SJCRH30 (cell line): ENCODE data around the gene ENKUR. TPM values are rescaled to one million over a fixed set of nuclear protein-coding genes. Genes with fewer than 3 reads are reported as not detected.

Experiments
- DNase-seq, 2 experiments: peaks; one replicate each; pipeline ENCODE4 v3.0.0-alpha.2; 2015 to 2020
- H3K27ac ChIP-seq: fragments of 250-450 bp; sonication (Bioruptor Pico); 2 replicates; pipeline ENCODE4 v1.5.1; 2020; ENCODE audit warnings: mild to moderate bottlenecking, moderate library complexity
- H3K27me3 ChIP-seq: fragments of 250-450 bp; sonication (Bioruptor Pico); 2 replicates; pipeline ENCODE4 v1.5.1; 2020; ENCODE audit warnings: mild to moderate bottlenecking, moderate library complexity
- H3K36me3 ChIP-seq: fragments of 250-450 bp; sonication (Bioruptor Pico); 2 replicates; pipeline ENCODE4 v1.5.1; 2020; ENCODE audit warnings: mild to moderate bottlenecking, moderate library complexity
- H3K4me1 ChIP-seq: fragments of 250-450 bp; sonication (Bioruptor Pico); 2 replicates; pipeline ENCODE4 v1.5.1; 2020; ENCODE audit warnings: mild to moderate bottlenecking, moderate library complexity
- H3K4me3 ChIP-seq: fragments of 250-450 bp; sonication (Bioruptor Pico); 2 replicates; pipeline ENCODE4 v1.5.1; 2020; ENCODE audit warnings: mild to moderate bottlenecking, moderate library complexity
- H3K9me3 ChIP-seq: fragments of 250-450 bp; sonication (Bioruptor Pico); replicated peaks from 2 replicates; pipeline ENCODE4 v1.5.1; 2020; ENCODE audit warnings: mild to moderate bottlenecking, moderate library complexity
- total RNA-seq: library from RNA; depleted of rRNA; stranded (reverse); fragments of >200 nt; shearing (Covaris generic); gene quantifications from 2 replicates; pipeline ENCODE4 v1.2.3, GENCODE V29; 2014

Gene ENKUR
- total RNA-seq, 1 experiment from 2014 or later = not detected

GRCh38 chr10:24952707-24953645, 63.0 kb downstream of the ENKUR start:
- Histone ChIP-seq H3K4me3 (no peak overlapping the region), H3K4me1 (no peaks in the 10 kb centered on the region), H3K9me3 (no peaks in the 10 kb centered on the region), H3K27me3 (no peaks in the 10 kb centered on the region), H3K27ac (no peak overlapping the region), H3K36me3 (no peaks in the 10 kb centered on the region)
- no peak for DNase-seq

DNA sequence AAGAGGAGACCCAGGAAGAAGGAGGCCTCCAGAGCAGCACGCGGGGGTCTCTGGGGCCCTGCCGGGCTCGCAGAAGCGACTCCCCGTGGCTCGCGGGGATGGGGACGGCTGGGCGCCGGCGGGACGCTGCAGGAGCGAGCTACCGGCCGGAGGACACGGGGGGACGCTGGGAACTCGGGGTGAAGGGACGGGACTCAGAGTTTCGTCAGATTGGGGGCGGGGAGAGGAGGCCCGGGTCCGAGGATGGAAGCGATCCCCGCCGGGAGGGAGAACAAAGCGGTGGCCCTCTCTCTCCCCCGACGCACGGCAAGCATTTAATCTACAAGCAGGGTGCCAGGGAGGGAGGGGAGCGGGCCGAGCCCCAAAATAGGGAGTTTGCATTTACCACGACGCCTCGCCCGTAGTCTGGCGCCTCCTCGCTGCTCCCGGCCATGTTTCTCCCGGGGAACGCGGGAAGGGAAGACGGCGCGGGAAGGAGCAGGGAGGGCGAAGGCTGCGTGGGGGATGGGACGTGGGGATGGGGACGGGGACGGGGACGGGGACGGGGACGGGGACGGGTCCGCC, 63.7 kb downstream of the ENKUR start, which contains the start of gene PRTFDC1:
Gene PRTFDC1, minus strand, starts transcription at position 464 of the 564 bp plus-strand sequence. Its CDS starts 31 bp downstream, at position 433.
- Histone ChIP-seq H3K9me3 (no peaks in the 10 kb centered on the region), H3K27me3 (no peaks in the 10 kb centered on the region), H3K27ac (no peak within 1 kb of the TSS), H3K4me1 (no peaks in the 10 kb centered on the region), H3K4me3 (no peak within 1 kb of the TSS), H3K36me3 (no peaks in the 10 kb centered on the region)
- DNase-seq = no peak

- H3K36me3 ChIP-seq = no peaks in the 10 kb centered on the region
Measured at GRCh38 chr10:24951201-24952142, 64.5 kb downstream of the ENKUR start.

DNA sequence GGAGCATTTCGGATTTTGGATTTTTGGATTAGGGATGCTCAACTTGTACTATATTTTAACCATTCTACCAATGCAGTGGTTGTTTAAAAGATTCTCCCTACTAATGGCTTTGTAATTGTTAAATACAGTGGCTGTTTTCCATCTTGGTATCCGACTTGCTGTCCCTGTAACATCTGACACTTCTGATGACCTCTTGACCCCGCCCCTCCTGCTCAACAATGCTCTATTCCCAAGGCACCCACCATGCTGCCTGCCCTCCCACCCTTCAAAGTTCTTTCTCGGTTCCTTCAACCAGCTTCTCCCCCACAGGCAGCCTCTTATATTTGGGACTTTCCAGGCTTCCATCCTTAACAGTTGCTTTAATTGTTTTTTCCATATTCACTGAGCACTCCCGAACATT, 65.5 kb downstream of the ENKUR start:
- no peaks in the 10 kb centered on the region for H3K9me3 ChIP-seq
- H3K27me3 ChIP-seq = no peaks in the 10 kb centered on the region
- no peak for DNase-seq
- no peaks in the 10 kb centered on the region for H3K4me1 ChIP-seq
- no peak overlapping the region for H3K27ac ChIP-seq
- H3K36me3 ChIP-seq = no peaks in the 10 kb centered on the region
- no peak overlapping the region for H3K4me3 ChIP-seq

More at GRCh38 chr10:24951201-24952142, 64.5 kb downstream of the ENKUR start:
- H3K27me3 ChIP-seq = no peaks in the 10 kb centered on the region
- no peak overlapping the region for H3K4me3 ChIP-seq
- H3K9me3 ChIP-seq = no peaks in the 10 kb centered on the region
- no peak for DNase-seq
- no peak overlapping the region for H3K27ac ChIP-seq
- H3K4me1 ChIP-seq = no peaks in the 10 kb centered on the region

DNA sequence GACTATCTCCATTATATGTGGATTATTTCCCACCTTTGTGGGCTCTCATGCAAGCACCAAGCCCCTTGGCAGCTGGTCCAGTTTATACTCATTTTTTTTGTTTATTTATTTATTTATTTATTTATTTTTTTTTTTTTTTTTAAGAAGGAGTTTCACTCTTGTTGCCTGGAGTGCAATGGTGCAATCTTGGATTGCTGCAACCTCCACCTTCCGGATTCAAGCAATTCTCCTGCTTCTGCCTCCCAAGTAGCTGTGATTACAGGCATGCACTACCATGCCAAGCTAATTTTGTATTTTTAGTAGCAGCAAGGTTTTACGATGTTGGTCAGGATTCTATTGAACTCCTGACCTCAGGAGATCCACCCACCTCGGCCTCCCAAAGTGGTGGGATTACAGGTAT, 66.3 kb downstream of the ENKUR start:
- Histone ChIP-seq H3K36me3 (no peaks in the 10 kb centered on the region), H3K27ac (no peak overlapping the region), H3K9me3 (no peaks in the 10 kb centered on the region), H3K4me1 (no peaks in the 10 kb centered on the region; the same call in 1 of the 2 replicates), H3K4me3 (no peak overlapping the region), H3K27me3 (no peaks in the 10 kb centered on the region)
- DNase-seq = no peak

- Histone ChIP-seq H3K4me3 (no peak overlapping the region), H3K36me3 (no peaks in the 10 kb centered on the region), H3K27me3 (no peaks in the 10 kb centered on the region), H3K9me3 (no peaks in the 10 kb centered on the region), H3K4me1 (peaks cover 3% of the 10 kb centered on the region; the same call in 1 of the 2 replicates), H3K27ac (no peak overlapping the region)
- no peak for DNase-seq
Measured at GRCh38 chr10:24947304-24948097, 68.5 kb downstream of the ENKUR start.

DNA sequence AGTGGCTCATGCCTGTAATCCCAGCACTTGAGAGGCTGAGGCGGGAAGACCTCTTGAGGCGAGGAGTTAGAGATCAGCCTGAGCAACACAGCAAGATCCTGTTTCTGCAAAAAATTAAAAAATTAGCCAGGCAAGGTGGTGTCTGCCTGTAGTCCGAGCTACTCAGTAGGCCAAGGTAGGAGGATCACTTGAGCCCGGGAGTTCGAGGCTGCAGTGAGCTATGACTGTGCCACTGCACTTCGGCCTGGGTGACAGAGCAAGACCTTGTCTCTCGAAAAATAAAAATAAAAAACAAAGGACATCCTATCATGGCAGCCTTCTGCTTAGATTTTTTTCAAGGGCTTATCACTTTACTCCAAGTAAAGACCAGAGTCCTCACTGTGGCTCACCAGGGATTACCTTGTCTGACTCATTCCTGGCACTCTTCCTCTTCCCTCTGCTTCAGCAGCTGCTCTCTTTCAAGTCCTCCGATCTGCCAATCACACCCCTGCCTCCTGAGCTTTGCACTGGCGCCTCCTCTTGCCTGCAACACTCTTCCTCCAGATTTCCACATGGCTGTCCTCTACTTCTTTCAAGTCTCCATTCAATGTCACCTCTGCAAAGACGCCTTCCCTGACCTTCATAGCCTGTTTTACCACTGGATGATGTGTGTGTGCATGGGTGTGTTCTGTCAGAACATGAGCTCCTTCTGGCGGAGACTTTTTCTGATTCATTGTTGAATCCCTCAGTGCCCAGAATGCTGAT, 71.3 kb downstream of the ENKUR start:
- DNase-seq = peak; percentile 48 to 58
- H3K4me3 ChIP-seq = no peak overlapping the region
- H3K27ac ChIP-seq = no peak overlapping the region
- H3K36me3 ChIP-seq = no peaks in the 10 kb centered on the region
- no peaks in the 10 kb centered on the region for H3K9me3 ChIP-seq
- no peaks in the 10 kb centered on the region for H3K27me3 ChIP-seq
- H3K4me1 ChIP-seq = peaks cover 3% of the 10 kb centered on the region; the same call in 1 of the 2 replicates

DNA sequence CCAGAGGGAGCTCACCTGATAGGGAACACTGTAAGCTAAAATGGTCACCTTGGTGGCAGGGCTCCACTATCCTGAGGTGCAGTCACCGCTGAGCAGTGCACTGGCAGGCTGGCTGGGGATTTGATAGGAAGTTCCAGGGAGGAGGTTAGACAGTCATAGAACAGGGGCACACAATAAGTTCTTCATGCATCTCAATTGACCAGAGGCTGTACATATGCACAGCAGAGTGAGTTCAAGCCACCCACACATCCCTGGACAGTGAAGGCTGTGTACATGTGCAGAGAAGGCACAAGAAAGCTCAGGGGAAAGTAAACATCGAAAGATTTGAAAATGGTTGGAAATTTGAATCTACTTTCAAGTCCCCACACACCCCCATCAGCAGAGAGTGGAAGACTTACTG, 77.4 kb downstream of the ENKUR start:
- H3K4me3 ChIP-seq = no peak overlapping the region
- no peaks in the 10 kb centered on the region for H3K36me3 ChIP-seq
- no peak overlapping the region for H3K27ac ChIP-seq
- no peaks in the 10 kb centered on the region for H3K9me3 ChIP-seq
- no peaks in the 10 kb centered on the region for H3K4me1 ChIP-seq
- H3K27me3 ChIP-seq = no peaks in the 10 kb centered on the region
- DNase-seq = peak in 1 of 2 experiments; percentile 9

GRCh38 chr10:24938076-24938475, 77.9 kb downstream of the ENKUR start:
- Histone ChIP-seq H3K9me3 (no peaks in the 10 kb centered on the region), H3K27me3 (no peaks in the 10 kb centered on the region), H3K4me1 (no peaks in the 10 kb centered on the region), H3K4me3 (no peak overlapping the region), H3K27ac (no peak overlapping the region), H3K36me3 (no peaks in the 10 kb centered on the region)
- no peak for DNase-seq

DNA sequence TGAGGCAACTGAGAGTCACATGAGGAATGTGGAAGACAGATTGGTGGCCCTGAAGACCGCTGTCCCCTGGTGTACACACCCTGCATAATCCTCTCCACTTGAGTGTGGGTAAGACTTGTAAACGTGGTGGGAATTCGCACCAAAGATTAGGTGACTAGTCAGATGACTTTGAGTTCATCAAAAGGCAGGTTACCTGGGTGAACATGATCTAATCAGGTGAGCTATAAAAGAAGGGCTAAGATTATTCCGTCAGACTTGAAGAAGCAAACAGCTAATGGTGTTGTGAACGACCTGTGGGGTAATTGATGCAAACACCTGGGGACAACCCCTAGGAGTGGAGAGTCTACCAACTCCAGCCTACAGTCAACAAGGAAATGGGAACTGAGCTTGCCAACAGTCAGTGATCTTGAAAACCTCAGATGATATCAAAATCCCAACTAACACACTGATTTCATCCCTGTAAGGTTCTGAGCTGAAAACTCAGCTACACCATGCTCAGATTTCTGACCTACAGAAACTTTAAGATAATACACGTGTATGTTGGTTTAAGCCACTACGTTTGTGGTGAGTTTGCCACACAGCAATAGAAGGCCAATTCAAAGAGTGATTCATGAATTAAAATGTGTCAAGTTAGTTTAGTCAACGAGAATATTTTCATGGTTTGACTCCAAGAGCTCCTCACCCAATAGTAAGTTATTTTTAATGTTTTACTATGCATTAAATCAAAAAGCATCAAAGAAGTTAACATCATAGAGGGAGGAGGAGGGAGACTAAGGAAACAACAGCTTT, 80.3 kb downstream of the ENKUR start:
- H3K9me3 ChIP-seq = no peaks in the 10 kb centered on the region
- H3K27ac ChIP-seq = no peak overlapping the region
- no peak for DNase-seq
- H3K27me3 ChIP-seq = no peaks in the 10 kb centered on the region; the same call in none of the 2 replicates
- H3K36me3 ChIP-seq = no peaks in the 10 kb centered on the region
- H3K4me1 ChIP-seq = no peaks in the 10 kb centered on the region
- no peak overlapping the region for H3K4me3 ChIP-seq
